ENCODE results near the gene LGR6.

Gene LGR6

DNA sequence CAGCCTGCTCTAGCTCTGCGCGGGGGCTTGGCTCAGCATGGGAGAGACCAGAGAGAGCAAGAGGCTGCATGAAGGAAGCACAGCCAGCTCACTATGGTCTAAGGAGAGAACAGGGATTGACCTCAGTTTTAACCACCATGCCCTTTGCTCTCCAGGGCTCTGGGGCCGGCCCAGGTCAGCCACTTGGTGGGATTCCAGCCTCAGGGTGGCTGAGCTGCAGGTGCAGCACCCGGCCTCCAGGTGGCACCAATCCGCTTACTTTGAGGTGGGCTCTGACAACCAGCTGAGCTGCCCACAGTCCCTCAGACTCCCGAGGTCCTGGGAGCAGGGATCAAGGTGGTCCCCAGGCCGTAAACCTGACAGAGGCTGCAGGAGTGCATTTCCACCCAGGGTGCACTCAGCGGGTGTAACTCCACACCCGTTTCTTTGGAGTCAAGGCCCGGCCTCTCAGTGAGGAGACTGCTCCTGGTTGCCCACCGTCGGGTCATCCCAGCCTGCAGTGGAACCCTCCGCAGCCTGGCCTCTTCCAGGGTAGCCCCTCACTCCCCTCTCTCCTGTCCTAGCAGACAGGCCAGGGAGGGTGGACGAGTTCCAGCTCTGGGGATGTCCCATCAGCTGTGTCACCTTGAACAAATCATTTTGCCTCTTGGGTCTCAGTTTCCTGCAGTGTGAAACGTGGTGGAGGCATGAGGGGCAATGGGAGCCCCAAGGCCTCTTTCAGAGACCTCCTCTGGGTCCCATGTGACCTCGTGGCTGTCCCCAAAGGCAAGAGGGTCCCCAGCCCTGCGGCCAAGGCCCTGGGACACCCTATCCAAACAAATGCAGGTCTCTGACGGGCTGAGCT is 607 bp upstream of the LGR6 start:
- TF ChIP-seq, protein P1, sequence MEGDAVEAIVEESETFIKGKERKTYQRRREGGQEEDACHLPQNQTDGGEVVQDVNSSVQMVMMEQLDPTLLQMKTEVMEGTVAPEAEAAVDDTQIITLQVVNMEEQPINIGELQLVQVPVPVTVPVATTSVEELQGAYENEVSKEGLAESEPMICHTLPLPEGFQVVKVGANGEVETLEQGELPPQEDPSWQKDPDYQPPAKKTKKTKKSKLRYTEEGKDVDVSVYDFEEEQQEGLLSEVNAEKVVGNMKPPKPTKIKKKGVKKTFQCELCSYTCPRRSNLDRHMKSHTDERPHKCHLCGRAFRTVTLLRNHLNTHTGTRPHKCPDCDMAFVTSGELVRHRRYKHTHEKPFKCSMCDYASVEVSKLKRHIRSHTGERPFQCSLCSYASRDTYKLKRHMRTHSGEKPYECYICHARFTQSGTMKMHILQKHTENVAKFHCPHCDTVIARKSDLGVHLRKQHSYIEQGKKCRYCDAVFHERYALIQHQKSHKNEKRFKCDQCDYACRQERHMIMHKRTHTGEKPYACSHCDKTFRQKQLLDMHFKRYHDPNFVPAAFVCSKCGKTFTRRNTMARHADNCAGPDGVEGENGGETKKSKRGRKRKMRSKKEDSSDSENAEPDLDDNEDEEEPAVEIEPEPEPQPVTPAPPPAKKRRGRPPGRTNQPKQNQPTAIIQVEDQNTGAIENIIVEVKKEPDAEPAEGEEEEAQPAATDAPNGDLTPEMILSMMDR (IDR thresholded peaks at IDR 0.05; ENCODE audit: low read depth, low read length): peak; percentile 89
- no peak overlapping the region for H3K4me3 ChIP-seq (ENCODE audit: low read depth, low read length)

DNA sequence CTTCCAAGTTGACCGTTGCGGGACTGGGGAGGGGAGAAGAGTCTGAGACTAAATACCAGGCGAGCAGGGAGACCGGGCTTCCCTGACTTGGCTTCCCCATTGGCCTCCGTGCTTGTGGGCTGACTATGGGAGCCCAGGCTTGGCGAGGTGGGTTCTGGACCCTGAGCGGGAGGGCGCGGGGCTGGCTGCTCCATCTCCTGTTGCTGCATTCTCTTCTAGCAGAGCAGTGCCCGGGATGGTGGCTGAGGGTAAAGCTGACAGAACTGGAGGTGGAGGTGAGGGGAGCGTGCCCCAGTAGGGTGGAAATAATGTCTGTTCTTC is 689 bp downstream of the LGR6 start:
- TF ChIP-seq, protein P1 (IDR thresholded peaks at IDR 0.05; ENCODE audit: low read depth, low read length): no peak
- H3K4me3 ChIP-seq (ENCODE audit: low read depth, low read length): no peak overlapping the region

DNA sequence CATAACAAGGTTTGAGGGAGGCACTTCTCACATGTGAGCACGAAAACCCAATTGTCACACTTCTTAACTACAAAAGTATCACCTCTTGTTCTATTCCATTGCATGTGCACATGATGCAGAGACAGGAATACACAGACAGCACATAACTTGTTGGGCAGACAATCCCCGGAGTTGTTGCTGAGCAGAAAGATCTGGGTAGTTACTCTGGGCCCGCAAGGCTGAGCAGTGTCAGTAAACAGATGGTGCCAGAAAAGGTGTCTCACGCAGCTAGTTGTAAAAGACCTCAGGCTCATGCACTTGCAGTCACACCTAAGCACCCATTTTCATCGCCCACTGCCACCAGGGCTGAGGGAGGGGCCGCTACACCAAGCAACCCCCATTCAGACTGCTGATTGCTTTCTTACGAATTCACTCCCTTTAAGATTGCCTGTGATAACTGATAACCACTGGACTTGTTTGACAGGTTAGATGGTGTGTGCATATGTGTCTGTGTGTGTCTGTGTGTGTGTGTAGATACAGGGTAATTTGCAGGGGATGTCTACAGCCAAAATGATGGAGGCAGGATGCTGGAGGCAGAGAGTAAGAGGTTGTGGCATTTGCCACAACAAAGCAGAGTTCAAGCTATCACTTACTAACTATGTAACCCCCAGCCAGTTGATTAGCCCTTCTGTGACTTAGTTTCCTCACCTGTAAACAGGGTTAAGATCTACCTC is 4.2 kb downstream of the LGR6 start:
- H3K4me3 ChIP-seq (ENCODE audit: low read depth, low read length): no peak overlapping the region
- TF ChIP-seq, protein P1 (IDR thresholded peaks at IDR 0.05; ENCODE audit: low read depth, low read length): no peak

DNA sequence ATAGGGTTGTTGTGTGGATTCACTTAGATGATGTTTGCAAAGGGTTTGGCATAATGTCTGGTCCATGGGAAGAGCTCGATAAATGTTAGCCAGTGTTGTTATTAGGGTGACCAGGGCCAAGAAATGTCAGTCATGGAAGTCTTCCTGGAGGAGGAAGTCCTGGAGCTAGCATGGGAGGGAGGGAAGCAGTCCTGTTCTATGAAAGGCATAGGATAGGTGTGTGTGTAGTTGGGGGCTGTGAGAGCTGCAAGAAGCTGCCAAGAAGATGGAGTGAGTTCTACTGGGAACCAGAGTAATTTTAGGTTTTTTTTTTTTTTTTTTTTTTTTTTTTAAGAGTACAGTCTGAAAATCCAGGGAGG is 4.7 kb downstream of the LGR6 start:
- TF ChIP-seq, protein P1 (IDR thresholded peaks at IDR 0.05; ENCODE audit: low read depth, low read length): no peak
- no peak overlapping the region for H3K4me3 ChIP-seq (ENCODE audit: low read depth, low read length)

DNA sequence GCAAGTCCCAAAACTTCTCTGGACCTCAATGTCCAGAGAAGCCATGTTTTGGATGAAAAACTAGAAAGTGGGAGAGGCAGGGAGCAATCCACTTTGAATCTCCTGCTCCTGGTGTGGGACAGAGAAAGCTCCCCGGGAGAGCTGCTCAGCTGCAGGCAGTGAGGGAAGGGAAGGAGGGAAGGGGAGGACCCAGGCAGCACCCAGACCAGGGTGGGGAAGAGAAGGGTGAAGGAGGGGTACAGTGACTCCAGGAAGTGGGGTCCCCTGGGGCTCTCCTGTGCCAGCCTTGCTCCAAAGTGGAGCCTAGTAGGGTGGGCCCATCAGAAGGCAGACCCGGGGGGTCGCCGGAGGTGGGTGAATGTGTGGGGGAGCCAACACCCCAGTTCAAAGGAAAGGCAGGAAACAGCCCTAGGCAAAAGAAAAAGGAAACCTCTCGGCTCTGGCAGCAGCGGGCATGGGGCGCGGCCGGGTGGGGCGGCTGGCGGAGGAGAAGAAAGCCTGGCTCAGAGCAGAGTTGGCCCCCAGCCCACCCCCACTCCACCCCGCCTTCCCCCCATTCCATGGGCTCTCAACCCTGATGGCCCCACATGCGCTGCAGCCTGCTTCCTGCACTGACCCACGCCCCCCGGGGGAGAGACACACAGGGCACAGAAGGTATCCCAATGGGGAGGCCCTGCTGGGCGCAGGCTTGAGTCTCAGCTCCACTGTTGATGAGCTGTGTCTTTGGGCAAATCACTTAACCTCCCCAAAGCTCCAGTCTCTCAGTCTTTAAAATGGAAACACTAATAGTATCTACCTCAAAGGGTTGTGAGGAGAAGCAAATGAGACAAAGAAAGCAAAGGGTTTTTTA is 5.7 kb downstream of the LGR6 start:
- TF ChIP-seq, protein P1 (IDR thresholded peaks at IDR 0.05; ENCODE audit: low read depth, low read length): no peak
- H3K4me3 ChIP-seq (ENCODE audit: low read depth, low read length): no peak overlapping the region

DNA sequence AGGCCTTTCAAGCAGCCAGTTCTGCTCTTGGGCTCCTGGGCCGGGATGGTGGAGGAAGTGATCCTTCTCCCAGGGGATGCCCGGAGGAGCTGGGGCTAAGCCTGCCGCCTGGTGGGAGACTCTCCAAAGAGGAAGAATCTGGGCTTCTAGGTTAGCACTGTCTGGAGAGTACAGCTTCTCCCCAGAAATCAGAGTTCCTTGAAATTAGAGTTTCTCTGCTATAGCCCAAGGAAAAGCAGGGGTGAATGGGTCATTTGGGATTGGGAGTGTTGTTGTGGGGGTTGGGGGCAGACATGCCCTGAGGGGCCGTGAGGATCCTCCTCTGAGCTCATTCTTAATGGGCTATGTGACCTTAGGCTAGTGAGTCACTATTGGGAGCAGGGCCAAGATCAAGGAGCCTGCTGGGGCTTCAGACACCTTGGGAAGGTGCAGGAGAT is 6.5 kb downstream of the LGR6 start:
- TF ChIP-seq, protein P1 (IDR thresholded peaks at IDR 0.05; ENCODE audit: low read depth, low read length): no peak
- no peak overlapping the region for H3K4me3 ChIP-seq (ENCODE audit: low read depth, low read length)

Measured in WI38 (cell line).